ENCODE results near the gene ERMARD. TPM values are rescaled to one million over a fixed set of nuclear protein-coding genes. Genes with fewer than 3 reads are reported as not detected.

ERMARD gene
- total and polyA plus RNA-seq, 2 donors (not counting 3 experiments of a cell fraction or from before 2014, with no cell fraction given): 23.8 to 36.4 TPM

DNA sequence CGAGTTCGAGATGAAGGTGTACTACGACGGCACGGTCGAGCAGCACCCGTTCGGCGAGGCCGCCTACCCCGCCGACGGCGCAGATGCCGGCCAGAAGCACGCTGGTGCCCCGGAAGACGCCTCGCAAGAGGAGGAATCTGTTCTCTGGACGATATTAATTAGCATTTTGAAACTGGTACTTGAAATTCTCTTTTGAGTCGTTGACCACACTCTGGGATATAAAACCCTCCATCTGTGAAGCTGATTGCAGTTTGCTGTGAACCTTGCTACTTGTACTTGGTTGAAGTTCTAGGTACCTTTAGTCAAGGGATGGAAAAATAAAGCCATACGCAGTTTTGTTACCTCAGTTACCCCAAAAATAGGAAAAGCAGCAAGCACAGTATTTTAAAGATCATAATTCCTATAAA, 48.6 kb upstream of the ERMARD start:
- H3K9ac ChIP-seq (replicated peaks; ENCODE audit: extremely low read depth, insufficient read depth, low read length): peak overlapping the region; percentile 91
- no peak overlapping the region for H2AFZ ChIP-seq (ENCODE audit: low read depth, low read length)
- H3K9me1 ChIP-seq (replicated peaks; ENCODE audit: control insufficient read depth, extremely low read depth, insufficient read depth, low read length): no peaks in the 10 kb centered on the region
- dilution Hi-C loops (cut with MboI; ENCODE audit: extremely low pct_ligation_motif_present, low sequenced_read_pairs) (no loop called here), intact Hi-C loops (cut with micrococcal nuclease) (loop anchor here (1.0 to 5.0 kb wide), 7 partner anchors 20 to 852 kb away; partner anchors contain the start of genes DYNLT2, ERMARD, FAM120B and TBP)
- ChIA-PET POLR2A (interaction anchor here (0.7 to 1.6 kb wide), 2 partner anchors 33 to 49 kb away, joined by 3 to 6 read pairs; no protein-coding TSS in a partner anchor), CTCF (interaction anchor here (2.0 kb wide), 1 partner anchor 10 kb away, joined by 7 read pairs; no protein-coding TSS in a partner anchor)
- H3K9me3 ChIP-seq (replicated peaks; ENCODE audit: control insufficient read depth, insufficient read depth, low read length): no peaks in the 10 kb centered on the region
- H3K4me3 ChIP-seq (replicated peaks in 1 of 3; ENCODE audit: insufficient read depth in 1 of 3, low read depth in 1 of 3, low read length in 3 of 3): peak overlapping the region; percentile 50 to 84 (median 70)
- no peak for DNase-seq (ENCODE audit: low read depth, low spot score)
- H3K4me2 ChIP-seq (ENCODE audit: insufficient read depth, low read length): peak overlapping the region; percentile 80
- TF ChIP-seq, protein P1, sequence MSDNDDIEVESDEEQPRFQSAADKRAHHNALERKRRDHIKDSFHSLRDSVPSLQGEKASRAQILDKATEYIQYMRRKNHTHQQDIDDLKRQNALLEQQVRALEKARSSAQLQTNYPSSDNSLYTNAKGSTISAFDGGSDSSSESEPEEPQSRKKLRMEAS (IDR thresholded peaks at IDR 0.05; ENCODE audit: insufficient read depth, insufficient read length): no peak
- TF ChIP-seq GATA2 (IDR thresholded peaks at IDR 0.05; ENCODE audit: insufficient read depth, insufficient read length, low read depth, low read length): no peak
- TF ChIP-seq, protein P2, sequence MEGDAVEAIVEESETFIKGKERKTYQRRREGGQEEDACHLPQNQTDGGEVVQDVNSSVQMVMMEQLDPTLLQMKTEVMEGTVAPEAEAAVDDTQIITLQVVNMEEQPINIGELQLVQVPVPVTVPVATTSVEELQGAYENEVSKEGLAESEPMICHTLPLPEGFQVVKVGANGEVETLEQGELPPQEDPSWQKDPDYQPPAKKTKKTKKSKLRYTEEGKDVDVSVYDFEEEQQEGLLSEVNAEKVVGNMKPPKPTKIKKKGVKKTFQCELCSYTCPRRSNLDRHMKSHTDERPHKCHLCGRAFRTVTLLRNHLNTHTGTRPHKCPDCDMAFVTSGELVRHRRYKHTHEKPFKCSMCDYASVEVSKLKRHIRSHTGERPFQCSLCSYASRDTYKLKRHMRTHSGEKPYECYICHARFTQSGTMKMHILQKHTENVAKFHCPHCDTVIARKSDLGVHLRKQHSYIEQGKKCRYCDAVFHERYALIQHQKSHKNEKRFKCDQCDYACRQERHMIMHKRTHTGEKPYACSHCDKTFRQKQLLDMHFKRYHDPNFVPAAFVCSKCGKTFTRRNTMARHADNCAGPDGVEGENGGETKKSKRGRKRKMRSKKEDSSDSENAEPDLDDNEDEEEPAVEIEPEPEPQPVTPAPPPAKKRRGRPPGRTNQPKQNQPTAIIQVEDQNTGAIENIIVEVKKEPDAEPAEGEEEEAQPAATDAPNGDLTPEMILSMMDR (IDR thresholded peaks at IDR 0.05; ENCODE audit: extremely low read depth in 1 of 2, insufficient read depth in 1 of 2, low read depth in 1 of 2, low read length in 2 of 2): no peak
- no peak for TF ChIP-seq MYC (IDR thresholded peaks at IDR 0.05; ENCODE audit: low read depth, low read length)
- TF ChIP-seq POLR2A (IDR thresholded peaks at IDR 0.05; ENCODE audit: low read depth, low read length): no peak
- no peak for TF ChIP-seq EZH2 (IDR thresholded peaks at IDR 0.05; ENCODE audit: borderline replicate concordance, low read depth, low read length, severe bottlenecking)
- no peak for TF ChIP-seq FOS (IDR thresholded peaks at IDR 0.05; ENCODE audit: borderline replicate concordance, insufficient read depth, low read length)
- no peak for TF ChIP-seq POLR2AphosphoS5 (IDR thresholded peaks at IDR 0.05; ENCODE audit: insufficient read depth, low read depth, low read length)
- TF ChIP-seq JUN (IDR thresholded peaks at IDR 0.05; ENCODE audit: borderline replicate concordance, insufficient read depth, insufficient read length, low read depth): no peak
- peaks cover 51% of the 10 kb centered on the region for H3K4me1 ChIP-seq (ENCODE audit: control insufficient read depth, extremely low read depth, insufficient read depth, low read length)
- FAIRE-seq: no peak
- H4K20me1 ChIP-seq (replicated peaks; ENCODE audit: control insufficient read depth, extremely low read depth, insufficient read depth, low read length): no peaks in the 10 kb centered on the region
- TSS peak; percentile 36 for BruUV-seq (replicated peaks)
- peak overlapping the region; percentile 76 for H3K27ac ChIP-seq (ENCODE audit: insufficient read depth, low read depth, low read length)
- H3K36me3 ChIP-seq (ENCODE audit: control insufficient read depth in 2 of 2, extremely low read depth in 1 of 2, insufficient read depth in 2 of 2, low read length in 2 of 2): peaks cover 0 to 7% of the 10 kb centered on the region in 2 experiments
- H3K79me2 ChIP-seq (ENCODE audit: control insufficient read depth, insufficient read depth, low read length): peaks cover 56% of the 10 kb centered on the region
- H3K27me3 ChIP-seq (ENCODE audit: control insufficient read depth in 2 of 2, insufficient read depth in 2 of 2, low read length in 2 of 2): no peaks in the 10 kb centered on the region

Measured in endothelial cell of umbilical vein (primary cell).